GM21723 (cell line): ENCODE measurements around the gene SQSTM1.
A peak's percentile ranks its signal among the peaks of the same experiment; 100 is the strongest.
"Not testable (repeated sequence)": the region's sequence is repeated elsewhere in the genome, so short reads cannot be mapped to it uniquely, and the experiment has no call there.

ENCODE experiments used
- ATAC-seq: cut with Tn5 transposase; IDR thresholded peaks from one replicate; pipeline ENCODE4 v1.9.1; 2021; ENCODE audit warnings: mild to moderate bottlenecking, moderate library complexity; ENCODE audit not compliant: unreplicated experiment

The SQSTM1 gene

DNA sequence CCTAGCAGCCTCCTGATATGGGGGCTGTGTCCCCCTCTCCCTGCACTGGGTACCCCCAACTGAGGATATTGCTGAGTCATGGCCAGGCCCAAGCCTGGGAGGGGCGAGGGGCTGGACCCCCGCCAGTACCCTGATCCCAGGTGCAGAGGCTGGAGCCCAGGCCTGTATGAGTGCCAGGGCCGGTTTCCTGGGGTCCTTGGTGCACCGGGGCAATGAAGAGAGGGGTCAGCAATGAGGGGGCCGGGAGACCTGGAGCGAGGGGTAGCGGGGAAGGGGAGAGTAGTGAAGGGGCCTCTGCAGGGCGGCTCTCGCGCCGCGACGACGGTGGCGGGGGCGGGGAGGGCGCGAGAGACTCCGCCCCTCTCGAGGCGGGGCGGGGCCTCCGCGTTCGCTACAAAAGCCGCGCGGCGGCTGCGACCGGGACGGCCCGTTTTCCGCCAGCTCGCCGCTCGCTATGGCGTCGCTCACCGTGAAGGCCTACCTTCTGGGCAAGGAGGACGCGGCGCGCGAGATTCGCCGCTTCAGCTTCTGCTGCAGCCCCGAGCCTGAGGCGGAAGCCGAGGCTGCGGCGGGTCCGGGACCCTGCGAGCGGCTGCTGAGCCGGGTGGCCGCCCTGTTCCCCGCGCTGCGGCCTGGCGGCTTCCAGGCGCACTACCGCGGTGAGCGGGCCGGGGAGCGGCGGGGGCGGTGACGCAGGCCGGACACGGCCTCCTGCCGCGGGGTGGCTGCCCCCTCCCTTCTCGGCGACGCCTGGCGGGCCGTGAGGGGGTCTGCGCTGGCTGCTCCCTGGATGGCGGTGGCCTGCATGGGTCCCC lies at the start of gene SQSTM1:
Gene SQSTM1 (plus strand): TSS at position 423 of the 815 bp plus-strand sequence. CDS start 32 bp downstream, at position 455.
- ATAC-seq: peak; percentile 39

- ATAC-seq: no peak
Measured at GRCh38 chr5:179771311-179771895, 49.3 kb upstream of the SQSTM1 start.

GRCh38 chr5:179772351-179772750 lies 48.4 kb upstream of the SQSTM1 start:
- no peak for ATAC-seq

- ATAC-seq: no peak
Measured at GRCh38 chr5:179773686-179774040, 47.0 kb upstream of the SQSTM1 start.

DNA sequence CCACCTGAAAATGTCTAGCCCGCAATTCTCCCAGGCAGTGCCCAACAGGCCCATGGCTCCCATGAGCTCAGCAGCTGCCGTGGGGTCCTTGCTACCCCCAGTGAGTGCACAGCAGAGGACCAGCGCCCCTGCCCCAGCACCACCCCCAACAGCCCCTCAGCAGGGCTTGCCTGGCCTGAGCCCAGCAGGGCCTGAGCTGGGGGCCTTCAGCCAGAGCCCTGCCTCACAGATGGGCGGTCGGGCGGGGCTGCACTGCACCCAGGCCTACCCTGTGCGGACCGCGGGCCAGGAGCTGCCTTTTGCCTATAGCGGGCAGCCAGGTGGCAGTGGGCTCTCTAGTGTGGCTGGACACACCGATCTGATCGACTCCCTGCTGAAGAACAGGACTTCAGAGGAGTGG lies 46.3 kb upstream of the SQSTM1 start:
- ATAC-seq: no peak

DNA sequence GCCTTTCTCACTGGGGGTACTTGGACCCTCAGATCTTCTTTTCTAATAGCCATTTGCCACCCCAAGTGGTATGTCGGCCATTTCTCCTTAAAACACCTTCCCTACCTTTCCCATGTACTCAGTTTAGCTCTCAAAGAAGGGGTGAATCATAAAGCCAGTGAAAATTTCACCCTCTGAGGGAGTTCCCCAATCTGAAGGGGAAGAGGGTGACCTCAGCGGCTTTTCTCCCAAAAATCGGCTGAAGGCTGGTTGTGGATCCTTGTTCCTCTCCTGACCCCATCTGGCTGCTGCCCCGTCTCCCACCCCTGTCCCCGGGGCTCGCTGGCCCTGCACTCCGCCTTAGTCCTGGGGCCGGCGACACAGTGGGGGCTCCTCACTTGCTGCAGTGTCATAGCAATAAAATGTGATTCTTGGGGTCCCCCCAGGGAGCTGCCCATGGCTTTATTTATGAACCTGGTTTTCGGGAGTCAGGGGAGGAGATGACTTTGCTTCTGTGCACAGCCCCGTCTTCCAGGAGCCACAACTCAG lies 44.2 kb upstream of the SQSTM1 start:
- no peak for ATAC-seq

DNA sequence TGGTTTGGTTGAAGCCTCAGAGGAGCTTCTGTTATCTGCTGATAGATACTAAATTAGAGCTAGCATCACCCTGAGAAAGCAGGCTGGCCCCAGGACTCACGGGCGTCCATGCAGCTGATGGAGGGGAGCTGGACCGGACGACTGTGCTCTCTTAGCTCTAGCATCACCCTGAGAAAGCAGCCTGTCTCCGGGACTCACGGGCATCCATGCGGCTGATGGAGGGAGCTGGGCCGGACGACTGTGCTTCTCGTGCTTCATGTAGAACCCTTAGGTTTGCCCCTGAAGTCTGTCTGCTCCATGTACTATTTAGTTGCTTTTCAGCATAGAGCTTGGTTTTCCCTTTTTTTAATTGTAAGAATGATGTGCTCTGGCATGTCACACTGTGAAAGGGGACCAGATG lies 43.2 kb upstream of the SQSTM1 start:
- no peak for ATAC-seq

DNA sequence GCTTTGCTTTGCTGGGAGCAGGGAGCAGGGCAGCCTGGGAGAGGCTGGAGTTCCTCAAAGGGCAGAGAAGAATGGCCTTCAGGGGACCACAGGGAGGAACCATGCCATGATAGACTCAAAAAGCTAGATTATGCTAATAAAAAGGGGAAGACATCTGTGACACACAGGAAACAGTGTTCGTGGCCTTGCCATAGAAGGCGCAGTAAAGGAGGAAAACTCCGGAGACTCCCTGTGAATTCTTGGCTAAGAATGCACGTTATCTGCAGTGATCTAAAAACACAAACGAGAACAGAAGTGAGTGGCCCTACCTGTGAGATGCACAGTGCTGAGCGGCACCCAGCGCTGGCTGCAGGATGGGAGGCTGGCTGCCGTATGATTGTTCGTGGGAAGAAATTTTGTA lies 42.8 kb upstream of the SQSTM1 start:
- no peak for ATAC-seq

- no peak for ATAC-seq
Measured at GRCh38 chr5:179778591-179778990, 42.1 kb upstream of the SQSTM1 start.

DNA sequence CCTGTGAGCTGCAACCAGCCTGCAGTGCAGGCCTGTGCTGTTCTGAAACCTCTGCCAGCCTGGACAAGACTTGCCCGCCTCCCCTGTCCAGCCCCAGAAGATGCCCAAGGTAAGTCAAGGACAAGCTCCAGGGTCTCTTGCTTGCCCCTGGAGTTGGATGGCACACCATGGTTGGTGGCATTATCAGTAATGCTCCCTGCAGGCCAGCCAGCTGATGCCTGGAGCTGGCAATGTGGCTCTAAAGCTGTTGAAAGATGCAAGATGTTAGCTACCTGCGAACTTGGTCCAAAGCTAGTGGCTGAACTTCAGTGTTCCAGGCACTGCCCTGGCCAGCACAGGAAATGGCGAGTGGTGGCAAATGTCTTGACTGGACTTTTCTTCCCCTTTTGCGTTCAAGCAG lies 40.9 kb upstream of the SQSTM1 start:
- ATAC-seq: no peak

DNA sequence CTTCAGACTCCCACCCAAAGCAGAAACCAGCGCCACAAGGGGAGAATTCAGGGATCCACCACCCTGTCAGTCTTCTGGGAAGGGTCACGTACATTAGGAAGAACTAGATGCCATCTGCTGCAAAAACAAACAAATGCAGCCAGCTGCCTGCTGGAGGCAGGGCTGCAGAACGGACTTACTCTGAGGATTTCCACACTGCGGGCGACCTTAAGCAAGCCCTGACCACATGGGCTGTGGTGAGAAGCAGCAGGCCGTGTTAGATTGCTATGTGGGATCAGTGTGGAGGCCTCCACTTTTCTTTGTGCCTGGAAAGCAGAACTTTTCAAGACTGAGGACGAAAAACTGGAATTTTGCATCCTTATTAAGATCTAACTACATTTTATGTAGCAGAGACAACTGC lies 40.3 kb upstream of the SQSTM1 start:
- no peak for ATAC-seq

- ATAC-seq: no peak
Measured at GRCh38 chr5:179781846-179782245, 38.9 kb upstream of the SQSTM1 start.

GRCh38 chr5:179783128-179783527 lies 37.6 kb upstream of the SQSTM1 start:
- no peak for ATAC-seq

- ATAC-seq: no peak
Measured at GRCh38 chr5:179786861-179787260, 33.8 kb upstream of the SQSTM1 start.

DNA sequence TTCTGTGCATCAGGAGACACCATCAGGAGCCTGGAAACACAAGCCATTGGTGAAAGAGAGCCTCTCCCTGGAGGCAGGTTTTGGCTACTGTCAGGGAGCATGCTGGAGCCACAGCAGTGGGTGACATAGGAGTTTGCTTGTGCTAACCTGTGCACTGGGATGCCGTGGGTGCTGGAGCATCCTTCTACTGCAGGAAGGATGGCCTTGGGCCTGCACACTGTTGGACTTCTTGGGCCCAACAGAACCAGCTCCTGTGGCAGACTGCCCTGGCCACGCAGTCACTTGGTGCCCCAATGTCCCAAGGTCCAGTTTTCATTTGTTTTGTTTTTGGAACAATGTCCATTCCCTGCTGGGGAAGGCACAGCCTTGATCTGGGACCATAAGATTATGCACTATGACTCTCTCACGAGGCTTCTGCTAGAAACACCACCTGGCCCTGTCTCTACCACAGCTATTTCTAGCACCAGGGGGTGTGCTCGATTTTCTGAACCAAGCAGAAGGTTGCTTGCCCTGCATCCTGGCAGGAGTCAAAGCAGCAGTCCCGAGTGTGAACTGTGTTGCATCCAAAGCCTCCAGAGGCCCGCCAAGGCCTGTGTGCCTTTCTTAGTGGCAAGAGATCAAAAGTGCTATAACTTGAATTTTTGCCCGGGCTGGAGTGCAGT lies 32.4 kb upstream of the SQSTM1 start:
- no peak for ATAC-seq

DNA sequence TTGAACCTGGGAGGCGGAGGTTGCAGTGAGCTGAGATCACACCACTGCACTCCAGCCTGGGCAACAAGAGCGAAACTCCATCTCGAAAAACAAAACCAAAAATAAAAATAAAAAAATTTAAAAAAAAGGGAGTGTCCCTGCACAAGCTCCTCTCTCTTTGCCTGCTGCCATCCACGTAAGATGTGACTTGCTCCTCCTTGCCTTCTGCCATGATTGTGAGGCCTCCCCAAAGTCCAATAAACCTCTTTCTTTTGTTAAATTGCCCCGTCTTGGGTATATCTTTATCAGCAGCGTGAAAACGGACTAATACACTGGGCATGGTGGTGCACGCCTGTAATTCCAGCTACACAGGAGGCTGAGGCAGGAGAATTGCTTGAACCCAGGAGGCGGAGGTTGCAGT lies 31.4 kb upstream of the SQSTM1 start:
- not testable (repeated sequence) for ATAC-seq

GRCh38 chr5:179791881-179792611 lies 28.7 kb upstream of the SQSTM1 start:
- no peak for ATAC-seq

DNA sequence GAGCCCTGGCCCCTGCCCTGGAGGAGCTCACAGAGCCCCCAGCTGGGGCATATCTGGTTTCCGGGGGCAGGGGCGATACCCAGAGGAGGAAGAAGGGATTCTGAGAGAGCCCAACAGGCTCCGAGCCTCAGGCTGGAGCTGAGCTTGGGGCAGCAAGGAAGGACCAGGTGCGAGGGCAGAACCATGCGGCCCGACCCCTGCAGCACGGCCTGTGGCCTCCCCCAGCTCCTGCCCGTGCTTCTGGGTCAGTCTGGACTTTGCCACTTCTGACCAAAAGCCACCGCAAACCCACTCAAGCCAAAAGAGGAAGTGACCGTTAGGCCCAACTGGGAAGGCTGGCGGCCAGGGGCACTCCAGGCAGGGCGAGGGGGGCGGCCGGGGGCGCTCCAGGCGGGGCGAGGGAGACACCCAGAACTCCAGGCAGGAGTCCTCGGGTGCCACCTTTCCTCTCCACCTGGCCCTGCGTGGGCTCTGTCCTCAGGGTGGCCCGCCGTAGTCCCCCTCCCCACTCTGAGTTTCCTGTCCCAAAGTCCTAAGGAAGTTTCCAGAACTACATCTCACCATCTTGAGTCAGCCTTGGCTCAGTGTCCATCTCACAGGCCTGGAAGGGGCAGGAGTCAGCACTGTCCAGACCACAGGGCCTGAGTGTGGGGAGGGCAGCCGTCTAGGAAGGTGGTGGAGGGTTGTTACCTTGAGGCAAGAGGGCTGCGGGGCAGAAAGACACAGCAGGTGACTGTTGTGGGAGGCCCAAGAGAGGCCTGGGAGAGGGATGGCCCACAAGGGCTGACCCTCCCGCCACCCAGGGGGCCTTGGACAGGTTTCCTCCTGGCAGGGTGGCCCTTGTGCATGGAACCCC lies 27.9 kb upstream of the SQSTM1 start:
- ATAC-seq: no peak

- ATAC-seq: no peak
Measured at GRCh38 chr5:179793468-179794139, 27.1 kb upstream of the SQSTM1 start, which contains the start of gene LTC4S. Gene LTC4S (plus strand): TSS chr5:179793986. CDS start chr5:179794081, 95 bp downstream.

GRCh38 chr5:179794171-179794570 lies 26.5 kb upstream of the SQSTM1 start:
- ATAC-seq: no peak
